ENCODE measurements around the gene IQCH. TPM values are rescaled to one million over a fixed set of nuclear protein-coding genes. Genes with fewer than 3 reads are reported as not detected.

Gene IQCH
- polyA plus RNA-seq, 1 of the 3 experiments (the other 2 are of a cell fraction): 0.81 TPM

DNA sequence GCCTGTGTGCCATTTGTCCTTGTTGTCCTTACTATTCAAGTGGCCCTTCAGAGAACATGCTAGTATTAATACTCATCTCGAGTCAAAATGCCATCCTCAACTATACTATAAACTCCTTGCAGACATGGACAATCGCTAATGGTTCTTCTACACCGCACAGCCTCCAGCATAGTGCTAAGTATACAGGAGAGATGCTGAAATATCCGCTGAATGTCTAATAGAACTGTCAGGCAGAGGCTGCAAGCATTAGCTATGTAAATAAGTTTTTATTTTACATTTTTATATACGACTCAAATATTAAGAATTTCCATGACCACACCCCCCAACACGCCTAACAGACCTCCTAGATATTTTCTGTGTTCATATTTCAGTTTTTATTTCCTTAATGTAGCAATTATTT, 39.5 kb upstream of the IQCH start (continued):
- TF ChIP-seq, protein P1, sequence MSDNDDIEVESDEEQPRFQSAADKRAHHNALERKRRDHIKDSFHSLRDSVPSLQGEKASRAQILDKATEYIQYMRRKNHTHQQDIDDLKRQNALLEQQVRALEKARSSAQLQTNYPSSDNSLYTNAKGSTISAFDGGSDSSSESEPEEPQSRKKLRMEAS (IDR thresholded peaks at IDR 0.05; ENCODE audit: low read depth): no peak
- no peak for TF ChIP-seq FOXM1 (IDR thresholded peaks at IDR 0.05; ENCODE audit: low read depth)
- TF ChIP-seq TCF12 (IDR thresholded peaks at IDR 0.05): no peak
- TF ChIP-seq, protein P2, sequence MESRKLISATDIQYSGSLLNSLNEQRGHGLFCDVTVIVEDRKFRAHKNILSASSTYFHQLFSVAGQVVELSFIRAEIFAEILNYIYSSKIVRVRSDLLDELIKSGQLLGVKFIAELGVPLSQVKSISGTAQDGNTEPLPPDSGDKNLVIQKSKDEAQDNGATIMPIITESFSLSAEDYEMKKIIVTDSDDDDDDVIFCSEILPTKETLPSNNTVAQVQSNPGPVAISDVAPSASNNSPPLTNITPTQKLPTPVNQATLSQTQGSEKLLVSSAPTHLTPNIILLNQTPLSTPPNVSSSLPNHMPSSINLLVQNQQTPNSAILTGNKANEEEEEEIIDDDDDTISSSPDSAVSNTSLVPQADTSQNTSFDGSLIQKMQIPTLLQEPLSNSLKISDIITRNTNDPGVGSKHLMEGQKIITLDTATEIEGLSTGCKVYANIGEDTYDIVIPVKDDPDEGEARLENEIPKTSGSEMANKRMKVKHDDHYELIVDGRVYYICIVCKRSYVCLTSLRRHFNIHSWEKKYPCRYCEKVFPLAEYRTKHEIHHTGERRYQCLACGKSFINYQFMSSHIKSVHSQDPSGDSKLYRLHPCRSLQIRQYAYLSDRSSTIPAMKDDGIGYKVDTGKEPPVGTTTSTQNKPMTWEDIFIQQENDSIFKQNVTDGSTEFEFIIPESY (IDR thresholded peaks at IDR 0.05; ENCODE audit: borderline replicate concordance, low read depth): no peak
- TF ChIP-seq YY1 (IDR thresholded peaks at IDR 0.05; ENCODE audit: low read depth): no peak
- no peak for TF ChIP-seq SIN3A (IDR thresholded peaks at IDR 0.05; ENCODE audit: borderline replicate concordance, low read depth, low read length)

DNA sequence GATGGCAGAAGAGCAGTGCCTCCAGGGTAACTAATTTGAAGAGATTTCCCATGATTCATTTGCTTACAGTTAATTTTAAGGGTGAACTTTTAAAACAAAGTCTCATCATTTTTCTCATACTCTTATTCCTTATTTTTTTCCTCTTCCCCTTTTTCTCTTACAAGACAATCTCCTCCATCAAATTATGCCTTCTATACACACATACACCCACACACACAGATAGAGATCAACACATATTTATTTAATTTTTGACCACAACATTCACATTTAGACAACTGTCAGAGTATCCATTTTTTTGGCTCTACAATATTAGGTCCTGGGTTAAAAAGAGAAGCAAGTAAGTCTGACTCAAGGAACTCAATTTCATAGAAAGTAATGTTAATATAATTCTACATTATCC, 37.7 kb upstream of the IQCH start:
- Histone ChIP-seq H3K4me1 (ENCODE audit: control insufficient read depth in 1 of 2, insufficient read depth in 2 of 2, low read depth in 1 of 2, low read length in 1 of 2) (peaks cover 0 to 9% of the 10 kb centered on the region in 2 experiments; a peak in 1 of 4 replicates), H3K27me3 (ENCODE audit: insufficient read depth) (no peaks in the 10 kb centered on the region), H3K27ac (ENCODE audit: low read depth in 2 of 2, low read length in 1 of 2) (no peak overlapping the region), H3K9ac (no peak overlapping the region), H4K20me1 (ENCODE audit: insufficient read depth) (no peaks in the 10 kb centered on the region), H2AFZ (ENCODE audit: low read depth) (no peak overlapping the region), H3F3A (replicated peaks; ENCODE audit: insufficient read depth) (peaks cover 12% of the 10 kb centered on the region), H3K9me3 (no peaks in the 10 kb centered on the region), H3K9me2 (no peaks in the 10 kb centered on the region), H3K4me2 (no peak overlapping the region), H3K36me3 (replicated peaks in 1 of 2; ENCODE audit: control insufficient read depth in 1 of 2, insufficient read depth in 2 of 2, low read length in 1 of 2) (peaks cover 12 to 16% of the 10 kb centered on the region in 2 experiments), H3K4me3 (ENCODE audit: low read depth in 2 of 2, low read length in 1 of 2) (no peak overlapping the region), H3K79me2 (ENCODE audit: insufficient read depth) (no peaks in the 10 kb centered on the region)
- POLR2A ChIA-PET: no interaction called here
- TF ChIP-seq, protein P3, sequence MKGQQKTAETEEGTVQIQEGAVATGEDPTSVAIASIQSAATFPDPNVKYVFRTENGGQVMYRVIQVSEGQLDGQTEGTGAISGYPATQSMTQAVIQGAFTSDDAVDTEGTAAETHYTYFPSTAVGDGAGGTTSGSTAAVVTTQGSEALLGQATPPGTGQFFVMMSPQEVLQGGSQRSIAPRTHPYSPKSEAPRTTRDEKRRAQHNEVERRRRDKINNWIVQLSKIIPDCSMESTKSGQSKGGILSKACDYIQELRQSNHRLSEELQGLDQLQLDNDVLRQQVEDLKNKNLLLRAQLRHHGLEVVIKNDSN (IDR thresholded peaks at IDR 0.05; ENCODE audit: borderline replicate concordance, low read depth): no peak
- TF ChIP-seq, protein P4, sequence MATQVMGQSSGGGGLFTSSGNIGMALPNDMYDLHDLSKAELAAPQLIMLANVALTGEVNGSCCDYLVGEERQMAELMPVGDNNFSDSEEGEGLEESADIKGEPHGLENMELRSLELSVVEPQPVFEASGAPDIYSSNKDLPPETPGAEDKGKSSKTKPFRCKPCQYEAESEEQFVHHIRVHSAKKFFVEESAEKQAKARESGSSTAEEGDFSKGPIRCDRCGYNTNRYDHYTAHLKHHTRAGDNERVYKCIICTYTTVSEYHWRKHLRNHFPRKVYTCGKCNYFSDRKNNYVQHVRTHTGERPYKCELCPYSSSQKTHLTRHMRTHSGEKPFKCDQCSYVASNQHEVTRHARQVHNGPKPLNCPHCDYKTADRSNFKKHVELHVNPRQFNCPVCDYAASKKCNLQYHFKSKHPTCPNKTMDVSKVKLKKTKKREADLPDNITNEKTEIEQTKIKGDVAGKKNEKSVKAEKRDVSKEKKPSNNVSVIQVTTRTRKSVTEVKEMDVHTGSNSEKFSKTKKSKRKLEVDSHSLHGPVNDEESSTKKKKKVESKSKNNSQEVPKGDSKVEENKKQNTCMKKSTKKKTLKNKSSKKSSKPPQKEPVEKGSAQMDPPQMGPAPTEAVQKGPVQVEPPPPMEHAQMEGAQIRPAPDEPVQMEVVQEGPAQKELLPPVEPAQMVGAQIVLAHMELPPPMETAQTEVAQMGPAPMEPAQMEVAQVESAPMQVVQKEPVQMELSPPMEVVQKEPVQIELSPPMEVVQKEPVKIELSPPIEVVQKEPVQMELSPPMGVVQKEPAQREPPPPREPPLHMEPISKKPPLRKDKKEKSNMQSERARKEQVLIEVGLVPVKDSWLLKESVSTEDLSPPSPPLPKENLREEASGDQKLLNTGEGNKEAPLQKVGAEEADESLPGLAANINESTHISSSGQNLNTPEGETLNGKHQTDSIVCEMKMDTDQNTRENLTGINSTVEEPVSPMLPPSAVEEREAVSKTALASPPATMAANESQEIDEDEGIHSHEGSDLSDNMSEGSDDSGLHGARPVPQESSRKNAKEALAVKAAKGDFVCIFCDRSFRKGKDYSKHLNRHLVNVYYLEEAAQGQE (IDR thresholded peaks at IDR 0.05; ENCODE audit: low read depth, low read length): no peak
- TF ChIP-seq, protein P1 (IDR thresholded peaks at IDR 0.05; ENCODE audit: low read depth): no peak
- TF ChIP-seq RXRA (IDR thresholded peaks at IDR 0.05; ENCODE audit: borderline replicate concordance, low read depth): no peak
- no peak for TF ChIP-seq SIN3A (IDR thresholded peaks at IDR 0.05; ENCODE audit: borderline replicate concordance, low read depth, low read length)
- TF ChIP-seq EP300 (IDR thresholded peaks at IDR 0.05; ENCODE audit: borderline replicate concordance in 1 of 2, low read depth in 1 of 2, low read length in 1 of 2): no peak
- no peak for TF ChIP-seq TCF12 (IDR thresholded peaks at IDR 0.05)
- no peak for TF ChIP-seq RFX5 (IDR thresholded peaks at IDR 0.05; ENCODE audit: low read length)
- no peak for TF ChIP-seq ELF1 (IDR thresholded peaks at IDR 0.05)
- CTCF ChIA-PET: no interaction called here
- no peak for DNase-seq
